GM19328 (cell line): ENCODE data around the gene SHPK.

Source experiments
- ATAC-seq: cut with Tn5 transposase; IDR thresholded peaks from one replicate; pipeline ENCODE4 v1.9.1; 2021; ENCODE audit warnings: mild to moderate bottlenecking, moderate library complexity; ENCODE audit not compliant: unreplicated experiment

The SHPK gene

GRCh38 chr17:3630781-3631180, 5.3 kb downstream of the SHPK start:
- no peak for ATAC-seq

GRCh38 chr17:3627769-3628167, 8.3 kb downstream of the SHPK start:
- ATAC-seq = no peak

- no peak for ATAC-seq
Measured at GRCh38 chr17:3626831-3627768, 8.9 kb downstream of the SHPK start.

- ATAC-seq = no peak
Measured at GRCh38 chr17:3622977-3623594, 13.0 kb downstream of the SHPK start.

- no peak for ATAC-seq
Measured at GRCh38 chr17:3621146-3621720, 14.8 kb downstream of the SHPK start.

- no peak for ATAC-seq
Measured at GRCh38 chr17:3615160-3615870, 20.7 kb downstream of the SHPK start.

GRCh38 chr17:3613124-3613523, 22.9 kb downstream of the SHPK start:
- ATAC-seq = no peak

GRCh38 chr17:3610523-3610922, 25.5 kb downstream of the SHPK start:
- no peak for ATAC-seq

- ATAC-seq = no peak
Measured at GRCh38 chr17:3609689-3610088, 26.4 kb downstream of the SHPK start.

- ATAC-seq = no peak
Measured at GRCh38 chr17:3603870-3604259, 32.2 kb downstream of the SHPK start.

- no peak for ATAC-seq
Measured at GRCh38 chr17:3603119-3603869, 32.8 kb downstream of the SHPK start.

GRCh38 chr17:3602499-3602898, 33.6 kb downstream of the SHPK start:
- no peak for ATAC-seq

- ATAC-seq = no peak
Measured at GRCh38 chr17:3600529-3601205, 35.4 kb downstream of the SHPK start.

- ATAC-seq = no peak
Measured at GRCh38 chr17:3598078-3598477, 38.0 kb downstream of the SHPK start.

GRCh38 chr17:3596804-3597464, 39.1 kb downstream of the SHPK start:
- ATAC-seq = no peak

- no peak for ATAC-seq
Measured at GRCh38 chr17:3594976-3595375, 41.1 kb downstream of the SHPK start.

- ATAC-seq = no peak
Measured at GRCh38 chr17:3594051-3594800, 41.8 kb downstream of the SHPK start.

GRCh38 chr17:3593384-3593783, 42.7 kb downstream of the SHPK start:
- no peak for ATAC-seq
